GM10847 (cell line): Measurements from ENCODE around the gene KCNF1.

Experiments used
- POLR2A ChIP-seq: IDR thresholded peaks from 2 replicates; pipeline ENCODE4 v1.6.1; 2011; ENCODE audit not compliant: insufficient read length; ENCODE audit errors: extremely low read depth

The KCNF1 gene

DNA sequence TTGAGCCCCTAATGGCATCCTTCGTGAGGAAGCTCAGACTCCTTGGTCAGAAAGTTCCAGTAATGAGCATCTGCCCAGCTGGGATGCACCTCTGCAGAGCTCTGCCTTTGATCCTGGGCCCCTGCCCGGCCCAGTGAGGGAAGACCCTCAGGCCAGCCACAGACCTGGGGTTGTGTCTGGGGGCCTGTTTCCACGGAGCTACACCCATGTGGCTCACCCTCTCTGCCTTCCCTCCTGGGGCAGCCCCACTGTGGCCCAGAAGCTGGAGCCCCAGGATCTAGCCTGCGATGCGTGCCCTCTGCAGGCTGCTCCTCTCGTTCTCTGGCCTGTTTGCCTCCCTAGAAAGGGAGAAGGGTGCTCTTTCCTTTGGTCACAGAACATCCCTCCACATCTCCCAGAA lies 9.8 kb downstream of the KCNF1 start:
- no peak for TF ChIP-seq POLR2A

DNA sequence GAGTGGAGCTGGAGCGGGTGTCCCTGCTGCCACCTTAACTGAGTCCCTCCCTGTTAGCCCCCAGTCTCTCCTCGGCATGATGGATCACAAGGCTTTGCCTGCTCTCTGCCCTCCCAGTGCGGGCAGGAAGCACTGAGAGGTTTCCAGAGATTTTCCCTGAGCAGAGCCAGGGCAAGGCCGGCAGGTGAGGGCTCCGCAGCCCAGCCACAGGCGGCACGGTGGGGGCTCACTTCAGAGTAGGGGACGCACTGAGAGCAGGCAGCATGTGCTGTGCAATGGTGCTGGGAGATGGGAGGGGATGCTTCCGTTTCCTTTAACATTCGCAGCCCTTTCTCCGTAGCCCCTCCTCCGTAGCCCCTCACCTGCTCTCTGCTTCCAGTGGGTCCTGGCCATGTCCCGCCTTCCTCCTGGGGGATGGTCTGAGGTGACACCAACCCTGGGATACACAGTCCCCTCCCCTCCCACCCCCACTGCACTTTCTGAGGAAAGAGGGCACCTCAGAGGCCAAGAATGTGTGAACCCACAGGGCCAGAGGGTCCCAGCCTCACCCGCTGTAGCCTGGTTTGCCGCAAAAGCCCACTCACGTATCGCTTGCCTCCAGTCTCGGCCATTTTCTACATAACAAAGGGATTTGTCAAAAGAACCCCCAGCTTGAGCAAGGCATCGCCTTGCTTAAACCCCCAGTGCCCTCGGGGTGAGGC lies 10.7 kb downstream of the KCNF1 start:
- no peak for TF ChIP-seq POLR2A

DNA sequence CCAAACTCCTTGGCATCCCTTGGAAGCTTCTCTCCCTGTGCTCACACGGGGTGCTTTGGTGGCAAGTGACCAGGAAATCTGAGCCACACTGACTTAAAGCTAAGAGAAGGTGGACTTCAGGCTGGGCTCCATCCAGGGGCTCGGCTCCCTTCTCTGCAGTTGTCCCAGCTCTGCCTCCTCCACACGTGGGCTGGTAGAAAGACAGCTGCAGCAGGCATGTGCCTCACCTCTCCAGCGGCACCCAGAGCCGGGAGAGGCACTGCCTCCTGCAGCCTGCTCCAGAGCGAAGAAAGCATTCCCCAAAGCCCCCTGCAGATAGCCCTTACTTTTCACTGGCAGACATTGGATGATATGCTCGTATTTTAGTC lies 11.3 kb downstream of the KCNF1 start:
- no peak for TF ChIP-seq POLR2A

DNA sequence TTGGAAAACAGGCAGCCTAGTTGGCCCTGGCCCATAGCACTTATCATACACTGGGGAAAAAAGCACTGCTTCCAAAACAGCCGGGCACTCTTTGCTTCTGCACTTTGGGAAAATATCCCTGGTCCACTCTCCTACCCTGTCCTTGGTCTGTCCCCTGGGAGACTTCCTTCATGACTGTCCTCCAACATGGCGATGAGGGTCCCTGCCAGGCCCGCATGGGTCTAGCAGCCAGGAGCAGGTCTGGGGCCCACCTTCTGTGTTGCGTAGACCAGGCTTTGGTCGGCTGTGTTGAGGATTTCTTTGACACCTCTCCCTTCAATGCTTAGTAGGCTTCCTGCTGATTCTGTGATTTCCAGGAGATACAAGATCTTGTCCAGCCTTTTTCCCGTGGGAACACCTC lies 12.2 kb downstream of the KCNF1 start:
- no peak for TF ChIP-seq POLR2A

DNA sequence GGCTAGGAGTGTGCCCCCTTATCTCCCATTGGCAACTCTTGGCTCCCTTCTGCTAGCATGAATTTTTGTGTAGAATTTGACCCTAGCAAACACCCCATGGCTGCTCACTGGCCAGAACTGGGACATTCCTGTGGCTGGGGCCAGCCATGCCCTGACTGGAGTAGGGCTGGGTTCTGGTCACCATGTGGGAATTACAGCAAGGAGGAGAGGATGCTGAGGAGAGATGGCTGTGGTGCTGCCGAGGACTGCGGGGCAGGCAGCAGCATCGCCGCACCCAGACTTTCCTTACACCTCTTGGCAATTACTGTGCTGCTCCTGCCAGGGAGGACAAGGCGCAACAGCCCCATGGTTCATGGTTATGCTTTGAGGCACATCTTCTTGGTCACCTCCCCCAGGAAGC lies 12.7 kb downstream of the KCNF1 start:
- TF ChIP-seq POLR2A, result no peak

DNA sequence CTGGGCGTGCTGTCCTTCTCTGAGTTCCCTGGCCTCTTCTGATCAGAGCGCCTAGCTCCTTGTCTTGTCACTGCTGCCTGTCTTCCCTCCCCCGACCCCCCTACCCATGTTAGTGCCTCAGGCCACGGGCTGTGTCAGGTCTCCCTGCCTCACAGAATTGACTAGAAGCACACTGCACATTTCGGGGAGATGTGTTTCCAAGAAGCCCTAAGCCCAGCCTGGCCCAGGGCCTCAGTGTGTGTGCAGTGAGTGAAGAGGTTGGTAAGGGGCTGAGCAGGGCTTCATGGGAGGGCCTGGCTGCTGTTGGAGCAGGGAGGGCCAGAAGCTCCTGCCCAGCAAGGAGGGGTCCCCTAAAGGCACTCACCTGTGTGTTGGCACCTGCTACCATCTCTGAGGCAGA lies 13.1 kb downstream of the KCNF1 start:
- no peak for TF ChIP-seq POLR2A

DNA sequence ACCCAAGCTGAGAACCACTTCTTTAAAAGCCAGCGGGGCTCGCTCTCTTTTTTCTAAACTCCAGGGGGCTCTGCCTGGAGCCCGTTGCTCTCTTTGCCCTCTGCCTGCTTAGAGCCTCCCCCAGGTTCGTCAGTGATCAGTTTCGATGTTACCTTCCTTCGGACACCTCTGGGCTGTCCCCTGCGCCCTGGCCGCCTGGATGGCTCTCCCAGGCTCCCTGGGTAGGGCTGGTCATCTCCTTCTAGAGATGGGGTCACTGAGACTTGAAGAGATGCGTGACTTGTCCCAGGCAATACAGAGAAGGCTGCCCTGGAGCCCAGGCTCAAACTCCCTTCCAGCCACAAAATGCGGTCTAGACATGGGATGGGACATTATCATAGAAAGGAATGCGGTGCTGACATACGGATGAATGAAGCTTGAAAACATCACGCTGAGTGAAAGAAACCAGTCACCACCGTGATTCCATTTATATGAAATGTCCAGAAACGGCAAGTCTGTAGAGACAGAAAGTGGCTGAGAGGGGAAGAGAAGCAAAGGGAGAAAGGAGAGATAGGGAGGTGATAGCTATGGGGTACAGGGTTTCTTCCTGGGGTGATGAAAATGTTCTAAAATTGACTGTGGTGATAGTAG lies 14.6 kb downstream of the KCNF1 start:
- TF ChIP-seq POLR2A, result no peak

DNA sequence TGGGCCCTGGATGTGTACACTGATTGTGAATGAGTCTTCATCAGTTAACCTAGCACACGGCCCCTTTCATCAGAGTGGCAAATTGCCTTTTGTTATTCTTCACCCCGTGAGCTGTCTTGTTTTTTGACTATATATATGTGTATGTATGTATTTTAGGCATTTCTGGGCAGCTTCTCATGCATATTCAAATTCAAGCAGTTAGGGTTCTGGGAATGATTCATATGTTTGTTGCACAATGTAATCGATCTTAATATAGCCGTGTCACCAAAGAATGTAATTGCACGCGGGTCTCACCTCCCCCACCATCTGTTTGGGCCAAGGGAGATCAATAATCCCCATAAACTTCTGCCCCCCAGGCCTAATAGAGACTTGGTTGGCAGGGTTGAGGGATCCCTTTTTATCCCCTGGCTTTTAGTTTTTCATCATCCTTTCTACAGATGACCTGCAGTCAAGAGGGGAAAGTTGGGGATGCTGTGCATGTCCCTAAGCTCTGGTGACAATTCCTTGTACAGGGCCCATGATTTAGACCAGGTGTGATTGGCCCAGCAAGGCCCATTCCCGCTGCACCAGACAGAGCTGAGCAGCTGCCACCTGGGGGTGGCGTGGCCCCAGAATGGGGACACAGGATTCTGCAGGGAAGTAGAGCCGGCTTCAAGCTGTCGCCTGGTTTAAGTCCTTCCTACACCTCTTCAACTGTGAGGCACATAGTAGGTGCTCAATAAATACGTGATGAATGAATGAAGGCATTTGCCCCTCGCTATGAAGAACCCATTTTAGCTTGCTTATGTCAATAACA lies 19.2 kb downstream of the KCNF1 start:
- no peak for TF ChIP-seq POLR2A

DNA sequence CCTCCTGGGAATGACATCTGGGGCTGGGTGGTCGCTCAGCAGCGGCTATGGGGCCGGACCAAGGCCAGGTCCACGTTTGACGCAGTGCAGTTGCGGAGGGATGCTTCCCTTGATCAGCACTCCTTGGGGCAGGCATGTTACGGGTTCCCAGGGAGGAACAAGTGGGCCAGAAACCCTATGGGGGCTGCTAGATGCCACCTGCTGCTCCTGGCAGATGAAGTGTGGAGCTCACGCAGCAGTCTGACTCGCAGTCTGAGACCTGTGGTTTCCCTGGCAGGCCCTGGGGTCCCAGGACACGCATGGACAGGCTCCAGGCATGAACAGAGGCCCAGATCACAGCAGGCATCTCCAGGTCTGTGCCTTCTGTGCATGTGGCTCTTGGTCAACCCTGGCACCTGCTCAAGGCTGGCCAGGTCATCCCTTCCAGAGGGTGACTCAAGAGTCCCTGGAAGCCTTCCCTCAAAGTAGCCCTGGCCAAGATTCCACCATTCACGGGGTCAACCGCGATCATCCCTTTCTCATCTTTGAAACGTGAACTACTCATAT lies 20.0 kb downstream of the KCNF1 start:
- no peak for TF ChIP-seq POLR2A

DNA sequence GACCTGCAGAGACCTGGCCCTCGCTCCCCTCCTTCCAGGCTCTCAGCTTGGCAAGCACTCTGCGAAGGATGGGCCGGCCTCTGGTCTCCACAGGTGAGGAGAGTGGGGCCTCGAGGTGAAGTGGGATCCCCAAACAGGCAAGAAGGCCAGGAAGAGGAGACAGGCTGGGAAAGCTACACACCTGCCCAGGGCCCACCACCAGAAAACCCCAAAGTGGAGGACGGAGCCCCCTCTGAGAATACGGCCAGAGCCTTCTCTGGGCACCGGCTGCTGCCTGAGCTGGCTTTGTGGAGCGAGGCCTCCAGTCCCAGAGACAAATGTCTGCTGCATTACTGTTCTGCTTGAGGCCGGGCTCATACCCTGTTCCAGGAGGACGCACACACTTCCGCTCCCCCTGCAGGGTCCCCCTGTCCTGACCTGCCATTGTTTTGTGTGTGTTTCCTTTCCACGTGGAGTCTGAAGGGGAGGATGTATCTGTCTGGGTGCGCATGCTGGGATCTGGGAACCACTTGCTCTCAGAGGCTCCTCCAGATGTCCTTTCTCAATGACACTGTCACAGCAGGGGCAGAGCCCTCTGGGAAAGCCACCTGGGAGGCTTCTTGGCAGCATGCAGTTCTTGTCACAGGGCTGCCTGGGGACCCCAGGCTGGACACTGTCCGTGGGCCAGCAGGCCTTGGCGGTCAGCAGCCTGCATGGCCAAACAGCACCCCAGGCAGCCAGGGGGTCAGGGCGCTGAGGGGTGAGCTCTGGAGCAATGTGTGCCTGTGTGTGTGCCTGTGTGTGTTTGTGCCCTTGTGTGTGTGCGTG lies 20.8 kb downstream of the KCNF1 start:
- TF ChIP-seq POLR2A, result no peak

DNA sequence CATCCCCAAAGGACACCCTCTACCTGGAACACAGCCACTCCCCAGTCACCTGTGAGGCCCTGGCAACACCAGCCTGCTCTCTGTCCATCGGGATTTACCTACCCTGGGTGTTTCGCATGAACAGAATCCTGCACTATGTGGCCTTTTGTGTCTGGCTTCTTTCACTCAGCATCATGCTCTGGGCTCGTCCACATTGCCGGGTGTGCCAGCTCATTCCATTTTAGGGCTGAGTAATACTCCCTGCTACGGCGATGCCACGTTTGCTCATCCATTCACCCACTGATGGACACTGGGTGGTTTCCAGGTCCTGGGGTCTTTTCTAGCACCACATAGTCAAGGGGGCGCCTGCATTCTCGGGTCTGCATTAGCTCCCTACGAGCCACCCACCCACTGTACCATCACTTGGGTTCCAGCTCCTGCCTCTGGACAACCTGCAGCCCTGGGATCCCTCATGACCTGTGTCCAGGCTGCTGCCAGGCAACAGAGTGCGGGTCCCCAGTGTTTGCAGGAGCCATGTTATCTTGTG lies 22.0 kb downstream of the KCNF1 start:
- TF ChIP-seq POLR2A, result no peak

DNA sequence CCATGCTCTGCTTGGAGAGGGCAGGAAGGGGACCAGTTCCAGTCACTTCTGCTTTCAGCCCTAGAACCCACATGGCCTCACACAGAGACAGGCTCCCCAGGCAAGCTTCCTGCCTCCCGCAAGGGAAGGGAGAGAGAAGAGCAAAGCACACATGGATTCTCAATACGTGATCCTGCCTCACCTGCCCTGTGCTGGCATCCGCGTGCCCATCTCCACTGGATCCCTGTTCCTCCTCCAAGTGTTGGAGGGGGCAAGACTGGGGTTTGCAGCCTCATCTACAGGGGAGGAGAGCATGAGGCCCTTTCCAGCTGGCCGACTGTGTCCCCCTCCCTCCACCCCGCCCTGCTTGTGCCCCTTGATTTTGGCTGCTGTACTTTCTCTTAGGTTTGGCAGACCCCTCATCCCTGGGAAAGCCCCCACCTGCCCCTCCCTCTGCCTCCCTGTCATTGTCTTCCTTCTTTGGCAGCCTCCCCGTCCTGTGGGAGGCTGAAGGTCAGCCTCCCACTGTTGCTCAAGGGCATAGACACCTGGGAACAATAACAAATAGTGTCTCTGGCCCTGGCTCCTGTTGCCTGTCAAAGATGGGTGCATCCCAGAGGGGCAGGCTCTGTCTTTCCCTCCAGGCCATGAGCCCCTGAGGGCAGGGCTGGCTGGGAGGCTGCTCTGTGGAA lies 22.7 kb downstream of the KCNF1 start:
- TF ChIP-seq POLR2A, result no peak

DNA sequence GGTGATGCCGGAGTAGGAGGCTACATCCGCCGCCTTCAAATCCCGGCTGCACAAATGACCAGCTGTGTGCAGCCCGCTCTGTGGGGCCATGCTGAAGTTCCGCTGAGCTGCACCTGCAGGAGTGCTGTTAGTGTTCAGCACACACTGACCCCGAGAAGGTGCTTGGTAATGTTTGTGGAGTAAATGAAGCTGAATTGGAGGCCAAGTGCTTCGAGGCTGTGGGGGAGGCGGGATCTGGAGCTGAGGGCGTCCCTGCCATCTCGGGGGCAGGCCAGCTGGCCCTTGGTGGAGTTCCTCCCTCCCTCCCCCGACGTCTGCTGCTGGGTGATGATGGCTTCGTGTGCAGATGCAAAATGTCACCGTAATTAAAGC lies 23.2 kb downstream of the KCNF1 start:
- no peak for TF ChIP-seq POLR2A

DNA sequence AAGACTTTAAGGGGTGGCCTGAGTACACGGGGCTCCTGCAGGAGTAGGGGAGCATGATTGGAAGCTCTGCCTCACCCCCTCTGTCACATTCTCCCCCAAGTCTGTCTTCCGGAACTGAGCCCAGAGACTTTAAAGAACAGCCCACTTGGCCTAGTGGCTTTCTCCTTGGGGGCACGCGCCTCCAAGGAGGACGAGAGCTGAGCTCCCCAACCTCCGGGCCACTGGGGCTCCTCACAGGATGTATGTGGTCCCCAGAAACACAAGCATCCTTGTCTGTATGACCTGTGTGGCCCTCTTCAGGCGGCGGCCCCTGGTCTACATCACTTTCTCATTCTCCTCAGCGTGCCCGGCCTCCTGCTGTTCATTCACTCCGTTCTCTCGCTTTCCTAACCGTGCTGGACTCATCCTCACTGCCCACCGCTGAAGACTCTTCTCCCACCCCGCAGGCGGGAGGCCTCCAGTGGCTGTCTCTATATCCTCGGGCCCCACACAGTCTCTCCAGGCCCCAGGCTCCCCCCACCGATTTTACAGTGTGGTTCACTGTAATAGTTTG lies 23.7 kb downstream of the KCNF1 start:
- TF ChIP-seq POLR2A, result no peak
